HCT116 (cell line): Measurements from ENCODE around the gene PPP2R2D. TPM values are rescaled to one million over a fixed set of nuclear protein-coding genes. Genes with fewer than 3 reads are reported as not detected.

ENCODE experiments used
- ATAC-seq: fragments of 200-7000 bp; cut with Tn5 transposase; 2 replicates; pipeline ENCODE4 v1.9.1; 2020; ENCODE audit warnings: mild to moderate bottlenecking, moderate library complexity
- BruUV-seq: library from RNA; stranded (reverse); fragments of 400-500 nt; replicated peaks from 2 replicates; lab custom pipeline; 2021; lab: Mats Ljungman, UMichigan
- CTCF ChIA-PET: fragments of 300-600 bp; sonication (Branson Sonifier 250); formaldehyde crosslinking; loops from one replicate; lab custom pipeline; 2021; ENCODE audit warnings: antibody characterized with exemption; lab: Charles Lee
- POLR2A ChIA-PET: fragments of 300-600, 350-600 bp; sonication (Branson Sonifier 250); formaldehyde crosslinking; loops from one replicate; lab custom pipeline; 2021; ENCODE audit warnings: antibody characterized with exemption; lab: Charles Lee
- RAD21 ChIA-PET, 2 experiments: fragments of 300-600 bp; sonication (Branson Sonifier 250); formaldehyde crosslinking; loops; one replicate each; lab custom pipeline; 2023; ENCODE audit warnings: low total read pairs in 2 of 2; ENCODE audit not compliant: uncharacterized antibody in 2 of 2, unreplicated experiment in 2 of 2, low non-redundant PET in 1 of 2; lab: Charles Lee
- DNase-seq: peaks from one replicate; pipeline ENCODE4 v3.0.0-alpha.2; 2010; ENCODE audit warnings: low read depth, low spot score
- H2AFZ ChIP-seq: fragments of 200-600 bp; shearing (Covaris generic), sonication (generic); 2 replicates; pipeline ENCODE4 v1.6.1; 2017; ENCODE audit warnings: low read depth, mixed run types, mixed read lengths, antibody characterized with exemption, low read length; ENCODE audit not compliant: poor library complexity, severe bottlenecking
- H3K27ac ChIP-seq: 2 replicates; pipeline ENCODE4 v1.5.1; 2012; ENCODE audit warnings: low read depth, low read length
- H3K27me3 ChIP-seq: fragments of 200-600 bp; sonication (generic); 2 replicates; pipeline ENCODE4 v1.6.1; 2016; ENCODE audit warnings: mixed run types, low read length, mixed read lengths; ENCODE audit not compliant: insufficient read depth
- H3K36me3 ChIP-seq, 2 experiments: fragments of 200-500 bp in 1 of 2; fragments of 200-600 bp in 1 of 2; sonication (Bioruptor generic) in 1 of 2; sonication (generic) in 1 of 2; 2 replicates each; pipeline versions ENCODE4 v1.5.1 to v1.6.1; 2014 to 2016; ENCODE audit warnings: low read length in 2 of 2, inconsistent platforms in 1 of 2, mixed read lengths in 1 of 2, mixed run types in 1 of 2; ENCODE audit not compliant: insufficient read depth in 2 of 2, control insufficient read depth in 1 of 2
- H3K4me1 ChIP-seq, 2 experiments: fragments of 200-600 bp in 1 of 2; sonication (generic) in 1 of 2; 2 replicates each; pipeline versions ENCODE4 v1.5.1 to v1.6.1; 2012 to 2017; ENCODE audit warnings: low read length in 2 of 2, inconsistent platforms in 1 of 2, mild to moderate bottlenecking in 1 of 2, mixed read lengths in 1 of 2, mixed run types in 1 of 2, moderate library complexity in 1 of 2; ENCODE audit not compliant: insufficient read depth in 2 of 2, control insufficient read depth in 1 of 2
- H3K4me2 ChIP-seq: fragments of 200-600 bp; sonication (generic); 2 replicates; pipeline ENCODE4 v1.6.1; 2017; ENCODE audit warnings: mixed run types, low read length, mixed read lengths
- H3K4me3 ChIP-seq, 2 experiments: fragments of 200-600 bp in 1 of 2; sonication (generic) in 1 of 2; replicated peaks in 1 of 2; 2 replicates each; pipeline ENCODE4 v1.5.1; 2011 to 2016; ENCODE audit warnings: low read length in 2 of 2, control low read depth in 1 of 2, low read depth in 1 of 2, mild to moderate bottlenecking in 1 of 2, mixed read lengths in 1 of 2, mixed run types in 1 of 2
- H3K79me2 ChIP-seq: fragments of 200-600 bp; sonication (generic); 2 replicates; pipeline ENCODE4 v1.6.1; 2017; ENCODE audit warnings: mild to moderate bottlenecking, mixed run types, low read length, moderate library complexity, mixed read lengths; ENCODE audit not compliant: insufficient read depth
- H3K9ac ChIP-seq: fragments of 200-600 bp; sonication (generic); 2 replicates; pipeline ENCODE4 v1.6.1; 2016; ENCODE audit warnings: low read length, mixed read lengths
- H3K9me2 ChIP-seq: fragments of 200-600 bp; sonication (generic), shearing (Covaris generic); 2 replicates; pipeline ENCODE4 v1.6.1; 2017; ENCODE audit warnings: mixed run types, mild to moderate bottlenecking, moderate library complexity; ENCODE audit not compliant: insufficient read depth
- H3K9me3 ChIP-seq, 2 experiments: fragments of 200-500 bp in 1 of 2; fragments of 200-600 bp in 1 of 2; sonication (Bioruptor generic) in 1 of 2; sonication (generic) in 1 of 2; 2 replicates each; pipeline ENCODE4 v1.6.1; 2014 to 2017; ENCODE audit warnings: low read length in 2 of 2, mixed read lengths in 2 of 2, inconsistent platforms in 1 of 2, low read depth in 1 of 2, mild to moderate bottlenecking in 1 of 2, mixed run types in 1 of 2, moderate library complexity in 1 of 2; ENCODE audit not compliant: control insufficient read depth in 1 of 2, insufficient read depth in 1 of 2
- H4K20me1 ChIP-seq: fragments of 200-600 bp; sonication (generic), shearing (Covaris generic); 2 replicates; pipeline ENCODE4 v1.6.1; 2017; ENCODE audit warnings: mixed run types, mild to moderate bottlenecking, moderate library complexity; ENCODE audit not compliant: insufficient read depth
- ATF3 ChIP-seq: IDR thresholded peaks from 2 replicates; pipeline ENCODE4 v1.6.1; 2012
- CBX3 ChIP-seq: IDR thresholded peaks from 2 replicates; pipeline ENCODE4 v1.6.1; 2012; ENCODE audit warnings: low read depth
- CEBPB ChIP-seq: IDR thresholded peaks from 2 replicates; pipeline ENCODE4 v1.6.1; 2012; ENCODE audit warnings: low read depth
- EGR1 ChIP-seq: IDR thresholded peaks from 2 replicates; pipeline ENCODE4 v1.6.1; 2012; ENCODE audit warnings: low read depth
- EZH2 ChIP-seq: fragments of 200-600 bp; sonication (generic); IDR thresholded peaks from 2 replicates; pipeline ENCODE4 v1.6.1; 2017; ENCODE audit warnings: antibody characterized with exemption, mixed run types
- FOSL1 ChIP-seq: IDR thresholded peaks from 2 replicates; pipeline ENCODE4 v1.6.1; 2012; ENCODE audit warnings: low read depth
- JUND ChIP-seq: IDR thresholded peaks from 2 replicates; pipeline ENCODE4 v1.6.1; 2012
- POLR2A ChIP-seq: IDR thresholded peaks from 2 replicates; pipeline ENCODE4 v1.7.0; 2011; ENCODE audit warnings: borderline replicate concordance; ENCODE audit not compliant: insufficient read depth, insufficient read length; ENCODE audit errors: extremely low read depth
- RAD21 ChIP-seq: IDR thresholded peaks from 2 replicates; pipeline ENCODE4 v1.6.1; 2012; ENCODE audit warnings: low read depth, mild to moderate bottlenecking
- REST ChIP-seq: IDR thresholded peaks from 2 replicates; pipeline ENCODE4 v1.6.1; 2012; ENCODE audit warnings: low read depth
- SIN3A ChIP-seq: IDR thresholded peaks from 2 replicates; pipeline ENCODE4 v1.6.1; 2012; ENCODE audit warnings: low read depth
- SRF ChIP-seq: IDR thresholded peaks from 2 replicates; pipeline ENCODE4 v1.6.1; 2012; ENCODE audit warnings: low read depth
- YY1 ChIP-seq: IDR thresholded peaks from 2 replicates; pipeline ENCODE4 v1.6.1; 2011; ENCODE audit warnings: low read length, low read depth, moderate library complexity, mild to moderate bottlenecking; ENCODE audit not compliant: insufficient replicate concordance; ENCODE audit errors: extremely low read depth
- ZNF274 ChIP-seq: fragments of 200-500 bp; sonication (Bioruptor generic); IDR thresholded peaks from 2 replicates; pipeline ENCODE4 v1.6.1; 2014; ENCODE audit warnings: mild to moderate bottlenecking, low read depth, low read length, inconsistent platforms
- intact Hi-C: fragments of 100-400 bp; cut with micrococcal nuclease; formaldehyde crosslinking; loops from 2 replicates; pipeline ENCODE4 v1.10.0; 2022
- total RNA-seq: library from RNA; stranded (reverse); gene quantifications from one replicate; pipeline ENCODE4 v1.2.1, GENCODE V29; 2021; ENCODE audit not compliant: unreplicated experiment
- TF ChIP-seq, protein P1 (sequence below): IDR thresholded peaks from 2 replicates; pipeline ENCODE4 v1.6.1; 2011; ENCODE audit warnings: mild to moderate bottlenecking, low read length, moderate library complexity; ENCODE audit not compliant: insufficient replicate concordance; ENCODE audit errors: extremely low read depth
- TF ChIP-seq, protein P2 (sequence below), 3 experiments: fragments of 200-600 bp in 1 of 3; sonication (generic) in 1 of 3; IDR thresholded peaks in 2 of 3; conservative IDR thresholded peaks in 1 of 3; 2 replicates each; pipeline ENCODE4 v1.5.1; 2012 to 2017; ENCODE audit warnings: low read depth in 2 of 3, low read length in 2 of 3, antibody characterized with exemption in 1 of 3, borderline replicate concordance in 1 of 3, control low read depth in 1 of 3, mild to moderate bottlenecking in 1 of 3, mixed read lengths in 1 of 3, mixed run types in 1 of 3, moderate library complexity in 1 of 3; ENCODE audit not compliant: insufficient read depth in 1 of 3

Gene PPP2R2D
- total RNA-seq, 1 experiment from 2014 or later = 18.1 TPM

DNA sequence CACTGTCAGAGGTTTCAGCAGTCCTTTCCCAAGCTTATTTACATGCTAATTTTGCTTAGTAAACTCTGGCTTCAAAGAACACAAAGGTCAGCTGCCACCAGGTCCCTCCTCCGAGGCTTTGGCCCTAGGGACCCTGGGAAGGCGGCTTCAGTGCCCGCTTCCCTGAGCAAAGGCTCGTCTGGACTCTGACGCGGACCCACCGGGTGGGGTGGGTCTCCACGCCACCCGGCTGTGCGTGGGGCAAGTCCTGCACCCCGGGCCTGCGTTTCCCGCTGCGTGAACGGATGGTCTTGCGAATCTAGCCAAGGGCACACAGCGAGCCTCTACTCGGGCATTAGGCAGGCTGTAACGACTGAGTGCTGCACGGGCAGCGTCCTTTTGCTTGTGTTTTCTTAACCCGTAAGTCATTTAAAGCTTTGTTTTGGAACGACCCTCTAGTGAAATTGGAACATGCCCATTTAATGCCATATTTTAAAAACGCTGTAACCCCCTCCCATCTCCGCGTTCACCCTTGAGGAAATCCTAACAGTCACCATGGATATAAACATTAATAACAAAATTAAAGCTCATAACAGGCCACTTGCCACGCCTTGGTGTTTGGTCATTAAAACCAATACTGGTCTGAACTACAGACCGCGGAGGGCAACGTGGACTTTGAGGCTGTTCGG is 80.1 kb downstream of the PPP2R2D start (continued):
- TF ChIP-seq POLR2A = no peak

- Histone ChIP-seq H3K36me3 (no peaks in the 10 kb centered on the region; a peak in 1 of 4 replicates), H3K27ac (peak within 1 kb of the TSS; percentile 38; the same call in 1 of the 2 replicates), H3K27me3 (no peaks in the 10 kb centered on the region), H2AFZ (no peak within 1 kb of the TSS), H3K4me3 (peak within 1 kb of the TSS; percentile 62 to 65), H3K9ac (peak within 1 kb of the TSS; percentile 62), H3K4me1 (peaks cover 0 to 5% of the 10 kb centered on the region in 2 experiments; a peak in 2 of 4 replicates), H3K4me2 (peak within 1 kb of the TSS; percentile 74), H4K20me1 (no peaks in the 10 kb centered on the region), H3K79me2 (peaks cover 32% of the 10 kb centered on the region), H3K9me2 (no peaks in the 10 kb centered on the region), H3K9me3 (no peaks in the 10 kb centered on the region)
- ATAC-seq = peak; percentile 95
- no TSS peak for BruUV-seq
- CTCF ChIA-PET = no interaction called here
- intact Hi-C loops = no loop called here
- POLR2A ChIA-PET = no interaction called here
- RAD21 ChIA-PET = no interaction called here
- DNase-seq = peak; percentile 39
- no peak for TF ChIP-seq SRF
- TF ChIP-seq POLR2A = peak; percentile 37
- no peak for TF ChIP-seq EZH2
- TF ChIP-seq CEBPB = no peak
- no peak for TF ChIP-seq SIN3A
- no peak for TF ChIP-seq YY1
- TF ChIP-seq EGR1 = no peak
- TF ChIP-seq, protein P1, sequence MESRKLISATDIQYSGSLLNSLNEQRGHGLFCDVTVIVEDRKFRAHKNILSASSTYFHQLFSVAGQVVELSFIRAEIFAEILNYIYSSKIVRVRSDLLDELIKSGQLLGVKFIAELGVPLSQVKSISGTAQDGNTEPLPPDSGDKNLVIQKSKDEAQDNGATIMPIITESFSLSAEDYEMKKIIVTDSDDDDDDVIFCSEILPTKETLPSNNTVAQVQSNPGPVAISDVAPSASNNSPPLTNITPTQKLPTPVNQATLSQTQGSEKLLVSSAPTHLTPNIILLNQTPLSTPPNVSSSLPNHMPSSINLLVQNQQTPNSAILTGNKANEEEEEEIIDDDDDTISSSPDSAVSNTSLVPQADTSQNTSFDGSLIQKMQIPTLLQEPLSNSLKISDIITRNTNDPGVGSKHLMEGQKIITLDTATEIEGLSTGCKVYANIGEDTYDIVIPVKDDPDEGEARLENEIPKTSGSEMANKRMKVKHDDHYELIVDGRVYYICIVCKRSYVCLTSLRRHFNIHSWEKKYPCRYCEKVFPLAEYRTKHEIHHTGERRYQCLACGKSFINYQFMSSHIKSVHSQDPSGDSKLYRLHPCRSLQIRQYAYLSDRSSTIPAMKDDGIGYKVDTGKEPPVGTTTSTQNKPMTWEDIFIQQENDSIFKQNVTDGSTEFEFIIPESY = no peak
- TF ChIP-seq, protein P2, sequence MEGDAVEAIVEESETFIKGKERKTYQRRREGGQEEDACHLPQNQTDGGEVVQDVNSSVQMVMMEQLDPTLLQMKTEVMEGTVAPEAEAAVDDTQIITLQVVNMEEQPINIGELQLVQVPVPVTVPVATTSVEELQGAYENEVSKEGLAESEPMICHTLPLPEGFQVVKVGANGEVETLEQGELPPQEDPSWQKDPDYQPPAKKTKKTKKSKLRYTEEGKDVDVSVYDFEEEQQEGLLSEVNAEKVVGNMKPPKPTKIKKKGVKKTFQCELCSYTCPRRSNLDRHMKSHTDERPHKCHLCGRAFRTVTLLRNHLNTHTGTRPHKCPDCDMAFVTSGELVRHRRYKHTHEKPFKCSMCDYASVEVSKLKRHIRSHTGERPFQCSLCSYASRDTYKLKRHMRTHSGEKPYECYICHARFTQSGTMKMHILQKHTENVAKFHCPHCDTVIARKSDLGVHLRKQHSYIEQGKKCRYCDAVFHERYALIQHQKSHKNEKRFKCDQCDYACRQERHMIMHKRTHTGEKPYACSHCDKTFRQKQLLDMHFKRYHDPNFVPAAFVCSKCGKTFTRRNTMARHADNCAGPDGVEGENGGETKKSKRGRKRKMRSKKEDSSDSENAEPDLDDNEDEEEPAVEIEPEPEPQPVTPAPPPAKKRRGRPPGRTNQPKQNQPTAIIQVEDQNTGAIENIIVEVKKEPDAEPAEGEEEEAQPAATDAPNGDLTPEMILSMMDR (IDR thresholded peaks at IDR 0.05 in 2 of 3, conservative IDR thresholded peaks at IDR 0.05 in 1 of 3; ENCODE audit: borderline replicate concordance in 1 of 3, insufficient read depth in 1 of 3, low read depth in 2 of 3, low read length in 2 of 3) = no peak
- TF ChIP-seq CBX3 = no peak
- TF ChIP-seq RAD21 = no peak
- no peak for TF ChIP-seq REST
- TF ChIP-seq JUND = no peak
- TF ChIP-seq ATF3 = no peak
- TF ChIP-seq FOSL1 = no peak
- no peak for TF ChIP-seq ZNF274
These were observed 80.8 kb downstream of the PPP2R2D start, which contains the start of gene BNIP3 for GRCh38 chr10:131981429-131982184. TSS of gene BNIP3 (minus strand) at chr10:131981923. CDS start at chr10:131981806, 117 bp downstream.
